ENCODE measurements around the gene CAV3.
A peak's percentile ranks its signal among the peaks of the same experiment; 100 is the strongest.

CAV3 gene

DNA sequence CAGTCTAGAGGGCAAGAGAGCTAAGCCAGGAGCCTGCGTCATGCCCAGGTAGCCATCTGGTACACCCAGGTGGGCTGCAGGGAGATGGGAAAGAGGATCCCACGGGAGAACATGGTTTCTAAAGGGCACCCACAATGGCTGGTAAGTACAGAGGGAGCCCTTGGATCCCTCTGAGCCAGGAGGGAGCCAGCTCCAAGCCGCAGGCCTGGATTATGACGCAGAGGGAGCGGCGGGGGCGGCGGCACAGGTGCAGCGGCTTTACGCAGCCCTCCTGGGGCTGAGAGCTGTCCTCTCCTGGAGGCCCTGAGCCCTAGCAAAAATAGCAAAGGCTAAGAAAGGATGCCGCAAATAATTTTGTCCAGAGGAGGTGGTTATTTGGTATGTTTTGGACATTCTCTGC is 2.8 kb downstream of the CAV3 start:
- TF ChIP-seq, protein P1, sequence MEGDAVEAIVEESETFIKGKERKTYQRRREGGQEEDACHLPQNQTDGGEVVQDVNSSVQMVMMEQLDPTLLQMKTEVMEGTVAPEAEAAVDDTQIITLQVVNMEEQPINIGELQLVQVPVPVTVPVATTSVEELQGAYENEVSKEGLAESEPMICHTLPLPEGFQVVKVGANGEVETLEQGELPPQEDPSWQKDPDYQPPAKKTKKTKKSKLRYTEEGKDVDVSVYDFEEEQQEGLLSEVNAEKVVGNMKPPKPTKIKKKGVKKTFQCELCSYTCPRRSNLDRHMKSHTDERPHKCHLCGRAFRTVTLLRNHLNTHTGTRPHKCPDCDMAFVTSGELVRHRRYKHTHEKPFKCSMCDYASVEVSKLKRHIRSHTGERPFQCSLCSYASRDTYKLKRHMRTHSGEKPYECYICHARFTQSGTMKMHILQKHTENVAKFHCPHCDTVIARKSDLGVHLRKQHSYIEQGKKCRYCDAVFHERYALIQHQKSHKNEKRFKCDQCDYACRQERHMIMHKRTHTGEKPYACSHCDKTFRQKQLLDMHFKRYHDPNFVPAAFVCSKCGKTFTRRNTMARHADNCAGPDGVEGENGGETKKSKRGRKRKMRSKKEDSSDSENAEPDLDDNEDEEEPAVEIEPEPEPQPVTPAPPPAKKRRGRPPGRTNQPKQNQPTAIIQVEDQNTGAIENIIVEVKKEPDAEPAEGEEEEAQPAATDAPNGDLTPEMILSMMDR (IDR thresholded peaks at IDR 0.05; ENCODE audit: insufficient read depth, low read depth, low read length, missing control alignments): no peak
- DNase-seq (ENCODE audit: low read depth): no peak
- no peak overlapping the region for H3K4me3 ChIP-seq (ENCODE audit: low read depth, low read length)

DNA sequence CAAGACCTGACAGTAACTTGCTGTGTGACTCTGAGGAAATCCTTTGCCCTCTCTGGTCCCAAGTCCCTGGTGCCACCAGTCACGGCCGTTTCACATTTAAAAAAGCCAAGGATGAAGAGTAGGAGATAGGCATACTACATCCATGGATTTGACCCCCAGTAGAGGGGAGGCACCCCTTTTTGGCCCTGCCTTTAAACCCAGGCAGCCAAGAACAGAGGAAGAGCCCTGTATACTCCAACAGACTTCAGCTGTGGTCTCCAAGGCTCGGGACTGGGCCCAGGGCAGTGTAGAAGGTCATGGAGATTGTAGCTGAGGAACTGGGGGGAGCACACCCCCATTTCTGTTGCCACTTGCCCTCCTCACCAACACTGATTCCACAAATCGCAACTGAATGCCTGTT is 3.7 kb downstream of the CAV3 start:
- DNase-seq (ENCODE audit: low read depth): no peak
- TF ChIP-seq, protein P1 (IDR thresholded peaks at IDR 0.05; ENCODE audit: insufficient read depth, low read depth, low read length, missing control alignments): no peak
- no peak overlapping the region for H3K4me3 ChIP-seq (ENCODE audit: low read depth, low read length)

DNA sequence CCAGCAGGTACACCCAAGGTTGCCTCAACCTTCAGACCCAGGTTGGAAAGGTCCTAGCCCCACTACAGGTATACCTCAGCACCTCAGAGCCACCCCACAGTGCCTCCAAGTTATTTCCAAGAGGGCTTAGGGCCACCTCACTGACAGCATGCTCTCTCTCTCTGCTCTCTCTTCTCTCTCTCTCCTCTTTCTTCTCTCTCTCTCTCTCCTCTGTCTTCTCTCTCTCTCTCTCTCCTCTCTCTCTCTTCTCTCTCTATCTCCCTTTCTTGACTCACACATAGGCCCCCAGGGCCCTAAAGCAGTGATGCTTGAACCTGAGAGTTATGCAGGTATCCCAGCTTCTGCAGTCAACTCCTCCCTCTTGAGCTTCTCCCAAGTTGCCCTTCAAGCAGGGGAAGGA is 4.2 kb downstream of the CAV3 start:
- H3K4me3 ChIP-seq (ENCODE audit: low read depth, low read length): no peak overlapping the region
- TF ChIP-seq, protein P1 (IDR thresholded peaks at IDR 0.05; ENCODE audit: insufficient read depth, low read depth, low read length, missing control alignments): no peak
- no peak for DNase-seq (ENCODE audit: low read depth)

DNA sequence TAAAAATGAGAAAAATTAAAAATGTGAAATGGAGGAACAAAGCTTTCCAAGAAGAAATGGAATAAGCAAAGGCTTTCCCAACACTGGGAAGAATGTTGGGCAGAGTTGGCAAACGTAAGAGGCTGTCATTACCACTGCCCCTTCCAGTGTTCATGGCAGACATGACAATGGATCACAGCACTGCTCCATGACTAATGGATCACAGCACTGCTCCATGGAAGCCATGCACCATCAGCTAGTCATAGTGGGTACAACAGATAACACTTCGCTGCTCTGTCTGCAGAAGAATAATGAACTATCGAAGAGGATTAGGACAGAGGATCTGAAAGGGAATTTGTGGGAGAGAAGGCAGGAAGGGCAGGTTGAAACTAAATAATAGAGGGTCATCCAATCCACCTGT is 5.0 kb downstream of the CAV3 start:
- no peak for DNase-seq (ENCODE audit: low read depth)
- H3K4me3 ChIP-seq (ENCODE audit: low read depth, low read length): no peak overlapping the region
- TF ChIP-seq, protein P1 (IDR thresholded peaks at IDR 0.05; ENCODE audit: insufficient read depth, low read depth, low read length, missing control alignments): no peak

DNA sequence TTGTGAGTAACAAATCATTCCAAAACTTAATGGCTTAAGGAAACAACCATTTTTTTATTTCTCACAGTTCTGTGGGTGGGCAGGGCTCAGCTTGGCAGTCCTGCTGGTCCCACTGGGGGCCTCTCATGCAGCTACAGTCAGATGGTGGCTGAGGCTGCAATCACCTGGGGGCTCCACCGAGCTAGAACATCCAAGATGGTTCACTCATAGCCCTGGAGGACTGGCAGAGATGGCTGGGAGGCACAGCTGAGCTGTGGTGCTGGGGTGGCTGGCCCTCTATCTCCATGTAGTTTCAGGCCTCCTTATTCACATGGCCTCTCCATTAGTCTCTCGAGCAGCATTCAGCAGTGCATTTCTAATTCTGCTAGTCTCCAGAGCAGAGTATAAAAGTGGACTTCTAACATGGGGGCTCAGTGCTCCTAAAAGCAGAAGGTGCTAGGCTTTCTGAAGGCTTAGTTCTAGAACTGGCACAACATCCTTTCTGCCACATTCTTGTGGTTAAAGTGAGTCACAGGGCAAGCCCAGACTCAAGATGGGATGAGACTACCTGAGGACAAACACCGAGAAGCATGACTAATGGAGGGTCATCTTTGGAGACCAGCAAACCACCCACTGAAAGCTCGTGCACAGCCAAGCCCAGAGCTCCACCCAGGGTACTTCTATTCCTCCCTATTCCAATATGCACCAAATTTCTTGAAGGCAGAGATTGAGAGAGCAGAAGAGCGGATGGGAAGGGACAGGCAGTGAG is 6.3 kb downstream of the CAV3 start:
- TF ChIP-seq, protein P1 (IDR thresholded peaks at IDR 0.05; ENCODE audit: insufficient read depth, low read depth, low read length, missing control alignments): no peak
- no peak overlapping the region for H3K4me3 ChIP-seq (ENCODE audit: low read depth, low read length)
- peak; percentile 12 for DNase-seq (ENCODE audit: low read depth)

GRCh38 chr3:8741581-8742261 is 8.1 kb downstream of the CAV3 start:
- DNase-seq (ENCODE audit: low read depth): no peak
- TF ChIP-seq, protein P1 (IDR thresholded peaks at IDR 0.05; ENCODE audit: insufficient read depth, low read depth, low read length, missing control alignments): no peak
- no peak overlapping the region for H3K4me3 ChIP-seq (ENCODE audit: low read depth, low read length)
